Activated naive CD4-positive, alpha-beta T cell treated with anti-CD3 and anti-CD28 coated beads, Interleukin-2, amount 10 ng/mL, durations not matched to agents 7 days and 5 days (primary cell): ENCODE measurements around the gene VWF.
A peak's percentile ranks its signal among the peaks of the same experiment; 100 is the strongest.

Experiments used
- CTCF ChIA-PET: fragments of 350-600 bp; sonication (Branson Sonifier 250); formaldehyde crosslinking; loops from one replicate; lab custom pipeline; 2021; ENCODE audit warnings: antibody characterized with exemption; lab: Charles Lee
- DNase-seq: peaks from one replicate; pipeline ENCODE4 v3.0.0-alpha.2; 2020
- H3K27ac Mint-ChIP-seq: one replicate; pipeline ENCODE4 v1.8.0; 2021; ENCODE audit warnings: mild to moderate bottlenecking, moderate library complexity, mixed read lengths
- H3K27me3 Mint-ChIP-seq: one replicate; pipeline ENCODE4 v1.8.0; 2021; ENCODE audit warnings: mild to moderate bottlenecking, mixed read lengths
- H3K36me3 Mint-ChIP-seq: one replicate; pipeline ENCODE4 v1.8.0; 2021; ENCODE audit warnings: mixed read lengths
- H3K4me1 Mint-ChIP-seq: one replicate; pipeline ENCODE4 v1.8.0; 2021; ENCODE audit warnings: mixed read lengths
- H3K4me3 Mint-ChIP-seq: one replicate; pipeline ENCODE4 v1.8.0; 2021; ENCODE audit warnings: mild to moderate bottlenecking, moderate library complexity, mixed read lengths
- H3K9me3 Mint-ChIP-seq: one replicate; pipeline ENCODE4 v1.8.0; 2021; ENCODE audit warnings: mixed read lengths

Gene VWF

GRCh38 chr12:6084969-6085450, 39.5 kb downstream of the VWF start:
- Mint-ChIP-seq H3K27ac (no peak overlapping the region), H3K36me3 (no peaks in the 10 kb centered on the region), H3K27me3 (peaks cover 46% of the 10 kb centered on the region), H3K4me3 (no peak overlapping the region), H3K9me3 (no peaks in the 10 kb centered on the region), H3K4me1 (no peaks in the 10 kb centered on the region)
- no peak for DNase-seq
- CTCF ChIA-PET: no interaction called here

- H3K27ac Mint-ChIP-seq: no peak overlapping the region
These were observed 40.1 kb downstream of the VWF start for GRCh38 chr12:6084261-6084968.

GRCh38 chr12:6083601-6084000, 40.9 kb downstream of the VWF start:
- CTCF ChIA-PET: interaction anchor here (1.4 kb wide), 1 partner anchor 110 kb away, joined by 3 read pairs; no protein-coding TSS in a partner anchor
- DNase-seq: no peak
- no peak overlapping the region for H3K4me3 Mint-ChIP-seq
- no peaks in the 10 kb centered on the region for H3K36me3 Mint-ChIP-seq
- H3K27ac Mint-ChIP-seq: no peak overlapping the region
- H3K27me3 Mint-ChIP-seq: peaks cover 46% of the 10 kb centered on the region
- H3K9me3 Mint-ChIP-seq: no peaks in the 10 kb centered on the region
- no peaks in the 10 kb centered on the region for H3K4me1 Mint-ChIP-seq

More at GRCh38 chr12:6084261-6084968, 40.1 kb downstream of the VWF start:
- CTCF ChIA-PET: interaction anchor here (0.7 to 1.4 kb wide), 2 partner anchors 109 to 199 kb away, joined by 3 read pairs; no protein-coding TSS in a partner anchor
- Mint-ChIP-seq H3K27me3 (peaks cover 44% of the 10 kb centered on the region), H3K4me3 (no peak overlapping the region), H3K36me3 (no peaks in the 10 kb centered on the region), H3K4me1 (no peaks in the 10 kb centered on the region), H3K9me3 (no peaks in the 10 kb centered on the region)
- DNase-seq: no peak

GRCh38 chr12:6082613-6083012, 41.9 kb downstream of the VWF start:
- no peak for DNase-seq
- Mint-ChIP-seq H3K9me3 (no peaks in the 10 kb centered on the region), H3K4me1 (no peaks in the 10 kb centered on the region), H3K4me3 (no peak overlapping the region), H3K27me3 (peaks cover 48% of the 10 kb centered on the region), H3K27ac (no peak overlapping the region), H3K36me3 (no peaks in the 10 kb centered on the region)
- CTCF ChIA-PET: no interaction called here

GRCh38 chr12:6080149-6081045, 44.1 kb downstream of the VWF start:
- peaks cover 60% of the 10 kb centered on the region for H3K27me3 Mint-ChIP-seq
- H3K27ac Mint-ChIP-seq: no peak overlapping the region
- H3K4me1 Mint-ChIP-seq: peaks cover 9% of the 10 kb centered on the region
- no peaks in the 10 kb centered on the region for H3K36me3 Mint-ChIP-seq
- H3K9me3 Mint-ChIP-seq: no peaks in the 10 kb centered on the region
- CTCF ChIA-PET: no interaction called here
- H3K4me3 Mint-ChIP-seq: no peak overlapping the region
- no peak for DNase-seq

- H3K9me3 Mint-ChIP-seq: no peaks in the 10 kb centered on the region
- no peak overlapping the region for H3K27ac Mint-ChIP-seq
- H3K4me3 Mint-ChIP-seq: no peak overlapping the region
- DNase-seq: no peak
- H3K4me1 Mint-ChIP-seq: peaks cover 25% of the 10 kb centered on the region
- H3K27me3 Mint-ChIP-seq: peaks cover 75% of the 10 kb centered on the region
- H3K36me3 Mint-ChIP-seq: no peaks in the 10 kb centered on the region
- CTCF ChIA-PET: no interaction called here
These were observed 45.9 kb downstream of the VWF start for GRCh38 chr12:6078398-6079096.

GRCh38 chr12:6077692-6078083, 46.8 kb downstream of the VWF start:
- no peak overlapping the region for H3K27ac Mint-ChIP-seq
- H3K36me3 Mint-ChIP-seq: no peaks in the 10 kb centered on the region
- H3K4me1 Mint-ChIP-seq: peaks cover 25% of the 10 kb centered on the region
- peaks cover 70% of the 10 kb centered on the region for H3K27me3 Mint-ChIP-seq
- no peaks in the 10 kb centered on the region for H3K9me3 Mint-ChIP-seq
- DNase-seq: no peak
- H3K4me3 Mint-ChIP-seq: no peak overlapping the region
- CTCF ChIA-PET: no interaction called here

GRCh38 chr12:6076776-6077691, 47.4 kb downstream of the VWF start:
- Mint-ChIP-seq H3K27me3 (peaks cover 77% of the 10 kb centered on the region), H3K4me3 (no peak overlapping the region), H3K4me1 (peaks cover 25% of the 10 kb centered on the region), H3K27ac (no peak overlapping the region), H3K36me3 (no peaks in the 10 kb centered on the region), H3K9me3 (no peaks in the 10 kb centered on the region)
- DNase-seq: no peak
- CTCF ChIA-PET: no interaction called here

- DNase-seq: no peak
- no peak overlapping the region for H3K4me3 Mint-ChIP-seq
- no peaks in the 10 kb centered on the region for H3K9me3 Mint-ChIP-seq
- no peak overlapping the region for H3K27ac Mint-ChIP-seq
- H3K27me3 Mint-ChIP-seq: peaks cover 84% of the 10 kb centered on the region
- H3K4me1 Mint-ChIP-seq: peaks cover 25% of the 10 kb centered on the region
- H3K36me3 Mint-ChIP-seq: no peaks in the 10 kb centered on the region
- CTCF ChIA-PET: no interaction called here
These were observed 48.1 kb downstream of the VWF start for GRCh38 chr12:6076346-6076745.

GRCh38 chr12:6074979-6075585, 49.4 kb downstream of the VWF start:
- Mint-ChIP-seq H3K27me3 (peaks cover 84% of the 10 kb centered on the region), H3K4me3 (peak overlapping the region; percentile 75), H3K36me3 (no peaks in the 10 kb centered on the region), H3K4me1 (peaks cover 25% of the 10 kb centered on the region), H3K27ac (peak overlapping the region; percentile 82), H3K9me3 (no peaks in the 10 kb centered on the region)
- CTCF ChIA-PET: interaction anchor here (0.6 kb wide), 1 partner anchor 124 kb away, joined by 3 read pairs; no protein-coding TSS in a partner anchor
- peak; percentile 66 for DNase-seq

- Mint-ChIP-seq H3K27ac (peak overlapping the region; percentile 82), H3K4me3 (peak overlapping the region; percentile 75), H3K36me3 (no peaks in the 10 kb centered on the region), H3K9me3 (no peaks in the 10 kb centered on the region), H3K4me1 (peaks cover 30% of the 10 kb centered on the region), H3K27me3 (peaks cover 81% of the 10 kb centered on the region)
- DNase-seq: peak; percentile 58
- CTCF ChIA-PET: no interaction called here
These were observed 50.0 kb downstream of the VWF start for GRCh38 chr12:6074427-6074826.

- Mint-ChIP-seq H3K27ac (no peak overlapping the region), H3K9me3 (no peaks in the 10 kb centered on the region), H3K4me3 (no peak overlapping the region), H3K36me3 (no peaks in the 10 kb centered on the region), H3K4me1 (peaks cover 35% of the 10 kb centered on the region), H3K27me3 (peaks cover 76% of the 10 kb centered on the region)
- DNase-seq: no peak
- CTCF ChIA-PET: interaction anchor here (0.6 kb wide), 1 partner anchor 114 kb away, joined by 3 read pairs; no protein-coding TSS in a partner anchor
These were observed 51.0 kb downstream of the VWF start for GRCh38 chr12:6073426-6073825.

- CTCF ChIA-PET: interaction anchor here (0.7 kb wide), 1 partner anchor 945 kb away, joined by 3 read pairs; no protein-coding TSS in a partner anchor
- no peak overlapping the region for H3K4me3 Mint-ChIP-seq
- H3K9me3 Mint-ChIP-seq: no peaks in the 10 kb centered on the region
- H3K4me1 Mint-ChIP-seq: peaks cover 35% of the 10 kb centered on the region
- peaks cover 70% of the 10 kb centered on the region for H3K27me3 Mint-ChIP-seq
- no peak for DNase-seq
- no peaks in the 10 kb centered on the region for H3K36me3 Mint-ChIP-seq
- H3K27ac Mint-ChIP-seq: no peak overlapping the region
These were observed 52.1 kb downstream of the VWF start for GRCh38 chr12:6072302-6072752.
